ENCODE results near the gene TAF8.
A peak's percentile ranks its signal among the peaks of the same experiment; 100 is the strongest.

Gene TAF8

DNA sequence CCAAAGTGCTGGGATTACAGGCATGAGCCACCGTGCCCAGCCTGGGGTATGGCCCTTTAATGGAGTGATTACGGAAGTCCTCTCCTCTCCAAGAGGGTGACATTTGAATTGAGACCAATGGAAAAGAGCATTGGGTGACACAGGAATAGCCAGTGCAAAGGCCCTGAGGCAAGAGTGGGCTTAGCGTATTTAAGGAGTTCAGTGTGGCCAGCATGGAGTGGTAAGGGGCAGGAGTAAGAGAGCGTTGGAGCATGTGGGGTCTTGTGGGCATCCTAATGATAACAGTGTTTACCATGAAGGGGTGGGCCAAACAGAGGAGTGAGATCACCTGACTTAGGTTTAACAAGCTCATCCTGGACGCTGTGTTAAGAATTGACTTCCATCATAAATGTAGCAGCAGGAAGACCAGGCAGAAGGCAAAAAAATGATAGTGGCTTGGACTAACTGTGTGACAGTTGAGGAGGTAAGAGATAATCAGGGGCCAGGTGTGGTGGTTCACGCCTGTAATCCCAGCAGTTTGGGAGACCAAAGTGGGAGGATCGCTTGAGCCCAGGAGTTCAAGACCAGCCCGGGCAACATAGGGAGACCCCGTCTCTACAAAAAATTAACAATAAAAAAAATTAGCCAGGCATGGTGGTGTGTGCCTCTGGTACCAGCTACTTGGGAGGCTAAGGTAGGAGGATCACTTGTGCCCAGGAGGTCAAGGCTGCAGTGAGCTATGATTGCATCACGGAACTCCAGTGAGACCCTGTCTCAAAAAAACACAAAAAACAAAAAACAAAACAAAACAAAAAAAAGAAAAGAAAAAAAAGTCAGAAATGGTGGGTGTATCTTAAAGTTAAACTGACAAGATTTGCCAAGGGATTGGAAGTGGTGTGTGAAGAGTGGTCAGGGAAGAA is 40.7 kb downstream of the TAF8 start:
- H3K4me1 ChIP-seq (ENCODE audit: insufficient read depth, low read length): peaks cover 19% of the 10 kb centered on the region
- H3K9me3 ChIP-seq (ENCODE audit: control insufficient read depth, insufficient read depth, low read length): no peaks in the 10 kb centered on the region
- no peak overlapping the region for H3K9ac ChIP-seq (ENCODE audit: low read depth, low read length)
- no peaks in the 10 kb centered on the region for H3K36me3 ChIP-seq (ENCODE audit: insufficient read depth, low read length)

DNA sequence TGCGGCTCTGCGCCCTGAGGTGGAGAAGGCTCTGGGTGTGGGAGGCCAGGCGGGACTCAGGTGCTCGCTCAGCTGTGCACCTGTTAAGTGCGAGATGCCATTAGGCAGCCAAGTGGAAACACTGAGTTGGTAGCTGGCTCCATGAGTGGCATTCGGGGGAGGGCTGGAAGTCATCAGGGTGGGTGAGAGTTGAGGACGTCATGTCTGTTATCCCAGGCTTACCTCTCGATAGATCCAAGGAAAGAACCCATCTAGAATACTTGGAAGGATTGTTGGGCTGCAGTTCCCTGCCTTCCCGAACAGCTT is 41.3 kb downstream of the TAF8 start:
- Histone ChIP-seq H3K4me1 (ENCODE audit: insufficient read depth, low read length) (peaks cover 16% of the 10 kb centered on the region), H3K36me3 (ENCODE audit: insufficient read depth, low read length) (no peaks in the 10 kb centered on the region), H3K9ac (ENCODE audit: low read depth, low read length) (no peak overlapping the region), H3K9me3 (ENCODE audit: control insufficient read depth, insufficient read depth, low read length) (no peaks in the 10 kb centered on the region)

DNA sequence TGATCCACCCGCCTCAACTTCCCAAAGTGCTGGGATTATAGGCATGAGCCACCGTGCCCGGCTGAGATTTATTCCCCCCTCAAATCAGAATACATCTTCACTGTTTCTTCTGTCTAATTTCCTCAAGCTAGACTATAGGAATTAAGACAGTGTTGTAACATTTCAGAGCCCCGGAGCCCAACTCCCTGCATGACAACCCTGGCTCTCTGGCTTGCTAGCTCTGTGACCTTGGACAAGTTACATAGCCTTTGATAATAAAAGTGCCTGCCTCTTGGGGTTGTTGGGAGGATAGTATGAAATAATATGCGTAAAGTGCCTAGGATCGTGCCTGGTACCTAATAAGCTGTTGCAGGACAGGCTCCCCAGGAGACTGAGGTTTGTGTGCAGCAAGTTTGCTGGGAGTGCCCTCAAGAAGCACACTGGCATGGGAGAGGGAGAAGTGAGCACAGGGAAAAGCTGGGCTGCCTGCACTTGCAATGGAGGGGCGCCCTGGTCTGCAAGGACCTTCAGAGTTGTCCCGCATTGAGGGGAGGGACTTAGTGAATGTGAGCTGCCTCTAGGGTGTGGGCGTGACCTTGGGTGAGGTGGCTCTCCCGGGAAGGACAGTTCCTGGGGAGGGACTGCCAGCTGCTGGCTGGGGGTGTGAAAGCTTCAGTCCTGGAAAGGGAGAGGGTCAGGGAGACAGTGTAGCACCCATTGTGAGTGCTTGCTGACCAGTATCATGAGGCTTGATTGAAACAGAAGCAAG is 43.4 kb downstream of the TAF8 start:
- peaks cover 4% of the 10 kb centered on the region for H3K4me1 ChIP-seq (ENCODE audit: insufficient read depth, low read length)
- no peak overlapping the region for H3K9ac ChIP-seq (ENCODE audit: low read depth, low read length)
- no peaks in the 10 kb centered on the region for H3K9me3 ChIP-seq (ENCODE audit: control insufficient read depth, insufficient read depth, low read length)
- no peaks in the 10 kb centered on the region for H3K36me3 ChIP-seq (ENCODE audit: insufficient read depth, low read length)

DNA sequence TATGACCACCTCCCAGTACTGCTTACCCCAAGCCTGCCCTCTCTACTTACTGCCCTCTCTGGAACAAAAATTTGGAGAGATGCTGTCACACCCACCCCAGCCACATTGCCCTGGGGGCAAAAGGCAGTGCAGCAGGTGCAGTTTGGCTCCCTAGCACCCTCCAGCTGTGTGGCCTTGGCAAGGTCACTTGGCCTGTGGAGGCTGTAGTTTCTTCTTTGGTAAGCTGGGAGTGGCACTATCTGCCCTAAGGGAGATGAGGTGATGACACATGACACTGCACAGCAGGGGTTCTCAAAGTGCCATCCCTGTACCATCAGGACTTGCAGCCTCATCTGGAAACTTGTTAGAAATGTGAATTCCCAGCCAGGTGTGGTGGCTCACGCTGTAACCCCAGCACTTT is 44.8 kb downstream of the TAF8 start:
- H3K36me3 ChIP-seq (ENCODE audit: insufficient read depth, low read length): no peaks in the 10 kb centered on the region
- no peak overlapping the region for H3K9ac ChIP-seq (ENCODE audit: low read depth, low read length)
- peaks cover 9% of the 10 kb centered on the region for H3K4me1 ChIP-seq (ENCODE audit: insufficient read depth, low read length)
- no peaks in the 10 kb centered on the region for H3K9me3 ChIP-seq (ENCODE audit: control insufficient read depth, insufficient read depth, low read length)

DNA sequence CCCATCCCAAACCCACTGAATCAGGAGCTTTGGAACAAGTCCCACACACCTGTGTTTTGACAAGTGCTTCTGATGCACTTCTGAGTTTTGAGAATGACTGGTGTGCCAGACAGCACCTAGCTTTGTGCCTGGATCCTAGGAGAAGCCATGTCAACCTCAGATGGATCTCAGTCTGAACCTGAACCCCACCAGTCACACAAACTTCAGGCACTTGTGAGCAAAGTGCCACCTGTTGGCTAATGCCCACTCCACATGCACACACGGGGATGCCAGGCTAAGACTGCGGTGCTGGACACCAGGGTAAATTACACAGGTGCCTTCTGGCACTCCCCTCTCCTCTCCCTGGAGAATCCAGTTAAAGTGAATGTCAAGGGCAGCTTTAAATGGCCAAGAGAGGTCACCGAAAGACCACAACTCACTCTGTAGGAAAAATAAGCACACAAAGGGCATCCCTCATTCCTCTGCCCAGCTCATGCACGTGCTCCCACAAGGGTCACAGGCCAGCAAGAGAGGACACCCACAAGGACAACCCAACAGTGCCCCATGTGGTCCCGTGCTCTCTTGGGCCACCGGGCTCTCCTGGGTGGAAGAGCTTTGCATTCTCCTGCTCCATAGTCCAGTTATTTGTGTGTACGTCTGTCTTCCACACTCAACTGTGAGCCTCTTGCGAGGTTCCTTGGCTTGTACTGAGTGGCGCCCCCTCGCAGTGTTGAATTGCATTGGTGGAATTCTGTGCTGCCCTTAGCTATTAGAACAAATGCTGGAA is 45.6 kb downstream of the TAF8 start:
- H3K9me3 ChIP-seq (ENCODE audit: control insufficient read depth, insufficient read depth, low read length): no peaks in the 10 kb centered on the region
- no peak overlapping the region for H3K9ac ChIP-seq (ENCODE audit: low read depth, low read length)
- peaks cover 13% of the 10 kb centered on the region for H3K4me1 ChIP-seq (ENCODE audit: insufficient read depth, low read length)
- H3K36me3 ChIP-seq (ENCODE audit: insufficient read depth, low read length): no peaks in the 10 kb centered on the region

DNA sequence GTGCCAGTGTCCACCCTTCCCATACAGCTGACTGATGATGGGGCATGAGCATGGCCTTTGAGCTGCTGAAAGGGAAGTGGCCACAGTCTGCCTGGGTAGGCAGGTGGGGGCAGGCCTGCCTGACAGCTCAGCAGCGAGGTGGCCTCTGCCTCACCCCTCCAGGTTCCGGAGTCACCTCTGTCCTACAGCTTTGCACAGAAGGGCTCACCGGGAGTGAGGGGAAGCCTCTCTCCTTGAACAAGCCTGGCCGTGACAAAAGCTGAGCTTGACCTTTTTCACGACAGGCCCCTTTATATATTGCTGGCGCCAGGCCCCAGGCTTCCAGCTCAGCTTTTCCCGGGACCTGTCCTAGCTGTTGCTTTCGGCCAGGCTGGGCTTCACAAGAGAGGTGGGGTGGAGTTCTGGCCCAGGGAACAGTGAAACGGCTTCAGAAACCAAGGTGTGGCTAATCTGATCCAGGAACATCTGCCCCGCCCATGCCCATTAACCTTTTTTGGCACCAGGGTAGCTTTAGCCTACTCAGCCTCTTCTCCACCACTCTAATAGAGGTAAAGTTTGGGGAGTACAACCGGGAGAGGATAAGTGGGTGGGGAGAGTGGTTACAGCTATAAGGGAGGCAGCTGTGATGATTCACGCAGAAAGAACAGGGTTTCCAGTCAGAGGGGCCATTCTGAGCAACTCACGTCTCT is 49.2 kb downstream of the TAF8 start:
- no peaks in the 10 kb centered on the region for H3K9me3 ChIP-seq (ENCODE audit: control insufficient read depth, insufficient read depth, low read length)
- H3K4me1 ChIP-seq (ENCODE audit: insufficient read depth, low read length): peaks cover 9% of the 10 kb centered on the region; the same call in 1 of the 2 replicates
- H3K36me3 ChIP-seq (ENCODE audit: insufficient read depth, low read length): no peaks in the 10 kb centered on the region
- H3K9ac ChIP-seq (ENCODE audit: low read depth, low read length): no peak overlapping the region

DNA sequence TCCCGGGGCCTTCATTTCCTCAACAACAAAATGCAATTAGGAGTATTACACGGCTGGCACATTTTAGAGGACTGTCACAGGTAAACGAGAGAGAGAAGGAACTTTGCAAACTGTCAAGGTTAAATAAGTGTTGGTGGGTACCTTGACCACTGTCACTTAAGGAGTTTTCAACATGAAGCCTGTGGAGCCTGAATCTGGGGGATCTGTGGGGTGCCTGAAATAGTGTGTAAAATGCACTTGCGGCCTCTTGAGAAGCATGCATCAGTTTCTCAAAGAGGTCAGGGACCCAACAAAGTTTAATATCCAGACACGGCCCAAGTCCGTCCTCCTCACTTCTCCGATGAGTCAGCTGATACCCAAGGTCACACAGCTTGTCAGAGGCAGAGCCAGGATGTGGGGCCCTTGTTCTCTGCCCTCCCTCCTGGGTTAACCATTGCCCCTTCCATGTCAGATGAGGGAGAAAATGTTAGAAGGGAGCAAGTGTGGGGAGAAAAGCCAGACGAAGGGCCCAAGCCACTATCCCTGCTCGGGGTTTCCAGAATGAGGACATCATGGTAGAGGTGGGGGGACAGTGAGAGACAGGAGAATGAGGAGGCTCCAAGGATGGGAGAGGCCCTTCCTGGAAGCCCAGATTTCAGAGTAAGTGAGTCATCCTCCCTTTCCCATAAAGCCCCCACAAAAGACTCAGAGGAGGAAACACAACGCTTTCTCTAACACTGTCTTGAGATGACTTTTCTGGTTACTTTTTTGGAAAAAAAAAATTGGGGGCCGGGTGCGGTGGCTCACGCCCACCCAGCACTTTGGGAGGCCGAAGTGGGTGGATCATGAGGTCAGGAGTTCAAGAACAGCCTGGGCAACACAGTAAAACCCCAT is 49.9 kb downstream of the TAF8 start:
- Histone ChIP-seq H3K9me3 (ENCODE audit: control insufficient read depth, insufficient read depth, low read length) (no peaks in the 10 kb centered on the region), H3K4me1 (ENCODE audit: insufficient read depth, low read length) (peaks cover 9% of the 10 kb centered on the region; the same call in 1 of the 2 replicates), H3K9ac (ENCODE audit: low read depth, low read length) (no peak overlapping the region), H3K36me3 (ENCODE audit: insufficient read depth, low read length) (no peaks in the 10 kb centered on the region)

DNA sequence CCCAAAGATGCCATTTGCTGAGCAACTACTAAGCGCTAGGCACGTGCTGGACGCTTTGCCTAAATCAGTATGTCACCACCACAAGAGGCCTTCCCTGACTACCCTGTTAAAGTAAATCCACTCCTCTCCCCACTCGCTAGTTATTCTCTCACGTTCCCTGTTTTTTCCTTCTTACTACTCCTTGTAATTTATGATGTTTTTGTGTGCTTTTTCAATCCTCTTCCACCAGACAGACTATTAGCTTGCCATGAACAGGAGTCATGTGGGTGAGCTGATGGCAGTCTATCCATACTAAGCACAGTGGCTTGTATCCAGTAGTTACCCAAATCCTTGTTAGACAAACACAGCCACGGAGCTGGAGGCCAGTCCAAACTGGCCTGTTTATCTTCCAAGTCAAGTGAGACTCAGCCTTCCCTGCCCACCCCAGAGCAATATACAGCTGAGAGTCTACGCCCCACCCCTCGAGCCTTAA is 50.9 kb downstream of the TAF8 start:
- H3K4me1 ChIP-seq (ENCODE audit: insufficient read depth, low read length): peaks cover 9% of the 10 kb centered on the region; the same call in 1 of the 2 replicates
- H3K9me3 ChIP-seq (ENCODE audit: control insufficient read depth, insufficient read depth, low read length): no peaks in the 10 kb centered on the region
- no peak overlapping the region for H3K9ac ChIP-seq (ENCODE audit: low read depth, low read length)
- H3K36me3 ChIP-seq (ENCODE audit: insufficient read depth, low read length): peaks cover 3% of the 10 kb centered on the region; the same call in 1 of the 2 replicates

DNA sequence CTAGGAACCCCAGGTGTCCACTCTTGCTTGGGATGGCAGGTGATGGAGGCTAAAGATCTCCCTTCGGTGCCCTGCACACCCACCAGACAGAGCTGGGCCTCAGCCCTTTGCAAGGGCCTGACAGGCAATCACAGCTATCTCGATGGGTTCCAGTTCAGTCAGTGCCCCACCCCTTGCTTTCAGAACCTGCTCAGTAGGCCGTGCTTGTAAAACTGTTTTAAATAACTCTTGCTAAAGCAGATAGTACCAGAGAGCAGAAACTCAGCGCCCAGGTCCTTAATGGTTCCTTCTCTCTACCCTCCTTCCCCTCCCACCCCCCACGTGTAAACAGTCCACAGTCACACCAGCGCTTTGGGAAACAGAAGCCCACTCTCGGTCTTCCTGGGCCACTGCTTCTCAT is 52.9 kb downstream of the TAF8 start:
- Histone ChIP-seq H3K36me3 (ENCODE audit: insufficient read depth, low read length) (peaks cover 3% of the 10 kb centered on the region; the same call in 1 of the 2 replicates), H3K9me3 (ENCODE audit: control insufficient read depth, insufficient read depth, low read length) (no peaks in the 10 kb centered on the region), H3K9ac (ENCODE audit: low read depth, low read length) (no peak overlapping the region), H3K4me1 (ENCODE audit: insufficient read depth, low read length) (peaks cover 9% of the 10 kb centered on the region; the same call in 1 of the 2 replicates)

DNA sequence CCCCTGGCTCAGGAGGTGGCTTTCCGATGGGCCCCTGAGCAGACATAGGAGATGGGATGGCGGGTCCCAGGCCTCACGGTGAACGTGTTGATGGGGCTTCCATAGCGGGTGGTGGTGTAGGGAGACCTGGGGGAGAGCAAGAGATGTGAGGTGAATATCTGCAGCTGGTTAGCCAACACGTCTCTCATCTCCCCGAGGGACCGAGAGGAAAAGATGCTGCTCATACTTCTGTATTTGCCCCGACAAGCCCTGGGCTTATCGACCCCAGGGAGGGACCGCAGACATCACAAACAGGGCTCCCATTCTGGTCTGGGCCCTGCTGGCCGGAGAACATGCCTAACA is 53.4 kb downstream of the TAF8 start:
- Histone ChIP-seq H3K4me1 (ENCODE audit: insufficient read depth, low read length) (peaks cover 9% of the 10 kb centered on the region; the same call in 1 of the 2 replicates), H3K9me3 (ENCODE audit: control insufficient read depth, insufficient read depth, low read length) (no peaks in the 10 kb centered on the region), H3K36me3 (ENCODE audit: insufficient read depth, low read length) (peaks cover 3% of the 10 kb centered on the region; the same call in 1 of the 2 replicates), H3K9ac (ENCODE audit: low read depth, low read length) (peak overlapping the region; percentile 66)

DNA sequence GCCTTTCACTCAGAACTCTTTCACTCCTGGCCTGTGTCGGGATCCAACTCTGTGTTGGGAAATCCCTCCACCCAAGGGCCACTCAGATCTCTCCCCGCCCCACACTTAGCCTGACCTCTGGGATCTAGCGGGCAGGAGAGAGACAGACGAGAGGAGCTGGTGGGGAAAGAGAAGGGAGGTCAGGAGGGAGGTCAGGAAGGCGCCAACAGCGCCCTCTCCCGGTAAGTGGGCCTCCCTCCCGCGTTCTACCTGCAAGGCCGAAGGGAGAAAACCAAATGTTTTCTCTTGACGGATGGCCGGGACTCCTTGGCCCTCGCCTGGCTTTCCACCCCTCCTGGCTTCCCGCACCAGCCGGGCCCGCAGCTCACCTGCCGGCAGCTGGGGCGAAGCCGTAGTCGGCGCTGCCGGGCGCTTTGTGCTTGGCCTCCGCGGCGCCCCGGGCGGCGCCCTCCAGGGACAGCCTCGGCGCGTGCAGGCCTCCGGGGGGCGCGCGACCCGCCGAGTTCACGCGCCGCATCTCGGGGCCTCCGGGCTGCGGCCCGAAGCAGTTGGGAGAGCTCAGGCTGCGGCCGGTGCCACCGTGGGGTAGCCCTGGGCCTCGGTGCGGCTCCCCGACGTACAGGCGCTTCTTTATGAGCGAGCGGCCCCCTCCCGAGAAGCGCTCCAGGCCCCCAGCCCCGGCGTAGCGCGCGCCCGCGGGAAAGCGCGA is 53.9 kb downstream of the TAF8 start:
- Histone ChIP-seq H3K4me1 (ENCODE audit: insufficient read depth, low read length) (peaks cover 9% of the 10 kb centered on the region; the same call in 1 of the 2 replicates), H3K9ac (ENCODE audit: low read depth, low read length) (peak overlapping the region; percentile 66), H3K9me3 (ENCODE audit: control insufficient read depth, insufficient read depth, low read length) (no peaks in the 10 kb centered on the region), H3K36me3 (ENCODE audit: insufficient read depth, low read length) (peaks cover 3% of the 10 kb centered on the region; the same call in 1 of the 2 replicates)

DNA sequence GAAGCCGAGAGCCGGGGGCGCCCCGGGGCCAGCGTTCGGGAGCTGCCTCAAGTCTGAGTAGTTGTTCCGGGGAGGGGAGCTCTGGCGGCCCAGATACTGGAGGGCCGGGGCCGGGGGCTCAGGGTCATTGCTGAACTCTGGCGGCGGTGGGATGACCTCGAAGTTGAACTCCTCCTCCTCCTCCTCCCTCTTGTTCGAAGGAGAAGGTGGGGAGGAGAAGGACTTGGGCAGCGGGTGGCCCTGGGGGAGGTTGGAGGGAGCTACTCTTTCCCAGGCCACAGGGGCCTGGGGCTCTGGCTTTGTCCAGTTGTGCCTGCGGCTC is 54.4 kb downstream of the TAF8 start:
- Histone ChIP-seq H3K4me1 (ENCODE audit: insufficient read depth, low read length) (peaks cover 7% of the 10 kb centered on the region; the same call in 1 of the 2 replicates), H3K36me3 (ENCODE audit: insufficient read depth, low read length) (peaks cover 3% of the 10 kb centered on the region; the same call in 1 of the 2 replicates), H3K9ac (ENCODE audit: low read depth, low read length) (peak overlapping the region; percentile 66)

More for the DNA sequence above, 54.4 kb downstream of the TAF8 start:
- no peaks in the 10 kb centered on the region for H3K9me3 ChIP-seq (ENCODE audit: control insufficient read depth, insufficient read depth, low read length)

Data from ES-I3 (cell line).